ENCODE measurements around the gene PPP1R9A. TPM values are rescaled to one million over a fixed set of nuclear protein-coding genes. Genes with fewer than 3 reads are reported as not detected.

PPP1R9A gene
- total and polyA plus RNA-seq, 10 of the 15 experiments (the other 5 are each of a cell fraction or from before 2014, with no cell fraction given), result 0.04 to 0.12 TPM; not detected in 8

GRCh38 chr7:95298091-95298490 lies 390.7 kb downstream of the PPP1R9A start (continued):
- TF ChIP-seq ZBTB4 (CRISPR knock-in tag; IDR thresholded peaks at IDR 0.05) (no peak), LARP7 (IDR thresholded peaks at IDR 0.05) (no peak), IKZF1 (conservative IDR thresholded peaks at IDR 0.05) (no peak), ZBED1 (IDR thresholded peaks at IDR 0.05; ENCODE audit: borderline replicate concordance) (no peak), NFYB (IDR thresholded peaks at IDR 0.05; ENCODE audit: insufficient read depth, low read depth, low read length) (no peak), POLR2A (IDR thresholded peaks at IDR 0.05; ENCODE audit: low read depth, low read length) (no peak), SUZ12 (IDR thresholded peaks at IDR 0.05; ENCODE audit: unreplicated experiment) (no peak), PBX3 (IDR thresholded peaks at IDR 0.05; ENCODE audit: insufficient replicate concordance, low read depth, low read length) (no peak), TCF12 (IDR thresholded peaks at IDR 0.05; ENCODE audit: low read depth, low read length) (no peak)

Data from GM12878 (cell line).